Keratinocyte (primary cell): ENCODE measurements around the gene IFI30. TPM values are rescaled to one million over a fixed set of nuclear protein-coding genes. Genes with fewer than 3 reads are reported as not detected.

Source experiments
- DNase-seq: peaks from one replicate; pipeline ENCODE4 v3.0.0-alpha.2; 2011; ENCODE audit warnings: low read depth, missing footprints, low spot score
- FAIRE-seq: peaks from 2 replicates; lab custom pipeline; 2011; peaks lifted over from hg19 to GRCh38; lab: Jason Lieb, UNC
- H2AFZ ChIP-seq: 2 replicates; pipeline ENCODE4 v1.6.0; 2012; ENCODE audit warnings: low read length, control low read depth, inconsistent platforms; ENCODE audit not compliant: control insufficient read depth
- H3K27ac ChIP-seq: 2 replicates; pipeline ENCODE4 v1.5.1; 2011; ENCODE audit warnings: low read length; ENCODE audit not compliant: control insufficient read depth, insufficient read depth
- H3K27me3 ChIP-seq: 3 replicates; pipeline ENCODE4 v1.6.0; 2011; ENCODE audit warnings: low read length; ENCODE audit not compliant: control insufficient read depth, insufficient read depth; ENCODE audit errors: extremely low read depth
- H3K36me3 ChIP-seq, 2 experiments: 2 replicates in 1 of 2; 3 replicates in 1 of 2; pipeline ENCODE4 v1.5.1; 2011; ENCODE audit warnings: low read length in 2 of 2, mild to moderate bottlenecking in 1 of 2; ENCODE audit not compliant: control insufficient read depth in 2 of 2, insufficient read depth in 2 of 2; ENCODE audit errors: extremely low read depth in 1 of 2
- H3K4me1 ChIP-seq: 3 replicates; pipeline ENCODE4 v1.5.1; 2011; ENCODE audit warnings: low read length; ENCODE audit not compliant: control insufficient read depth, insufficient read depth; ENCODE audit errors: extremely low read depth
- H3K4me2 ChIP-seq: 3 replicates; pipeline ENCODE4 v1.6.0; 2011; ENCODE audit warnings: low read depth, low read length; ENCODE audit not compliant: control insufficient read depth, insufficient read depth; ENCODE audit errors: extremely low read depth
- H3K4me3 ChIP-seq, 3 experiments: fragments of 200-600 bp in 1 of 3; sonication (generic) in 1 of 3; 2 replicates in 2 of 3; 3 replicates in 1 of 3; pipeline ENCODE4 v1.5.1; 2011 to 2016; ENCODE audit warnings: low read length in 3 of 3, mild to moderate bottlenecking in 3 of 3, control low read depth in 2 of 3, inconsistent platforms in 1 of 3, low read depth in 1 of 3, mixed read lengths in 1 of 3, mixed run types in 1 of 3, moderate library complexity in 1 of 3; ENCODE audit not compliant: control insufficient read depth in 2 of 3, insufficient read depth in 2 of 3; ENCODE audit errors: extremely low read depth in 1 of 3
- H3K79me2 ChIP-seq: 2 replicates; pipeline ENCODE4 v1.6.0; 2012; ENCODE audit warnings: low read length; ENCODE audit not compliant: control insufficient read depth, insufficient read depth
- H3K9ac ChIP-seq: 3 replicates; pipeline ENCODE4 v1.6.0; 2011; ENCODE audit warnings: low read length; ENCODE audit not compliant: control insufficient read depth, insufficient read depth; ENCODE audit errors: extremely low read depth
- H3K9me1 ChIP-seq: 3 replicates; pipeline ENCODE4 v1.6.0; 2011; ENCODE audit warnings: low read length; ENCODE audit not compliant: control insufficient read depth, insufficient read depth; ENCODE audit errors: extremely low read depth
- H3K9me3 ChIP-seq: 2 replicates; pipeline ENCODE4 v1.5.1; 2012; ENCODE audit warnings: low read depth, low read length; ENCODE audit not compliant: control insufficient read depth
- H4K20me1 ChIP-seq: 3 replicates; pipeline ENCODE4 v1.6.0; 2011; ENCODE audit warnings: low read length; ENCODE audit not compliant: control insufficient read depth, insufficient read depth; ENCODE audit errors: extremely low read depth
- CTCF ChIP-seq, 3 experiments: IDR thresholded peaks in 1 of 3; conservative IDR thresholded peaks in 1 of 3; optimal IDR thresholded peaks in 1 of 3; 2 replicates in 2 of 3; 3 replicates in 1 of 3; pipeline versions ENCODE3 to v1.5.1; 2011; ENCODE audit warnings: low read length in 3 of 3, mild to moderate bottlenecking in 3 of 3, moderate library complexity in 2 of 3, control low read depth in 1 of 3, inconsistent platforms in 1 of 3; ENCODE audit not compliant: insufficient read depth in 2 of 3; ENCODE audit errors: extremely low read depth in 1 of 3
- EZH2 ChIP-seq: IDR thresholded peaks from one replicate; pipeline ENCODE4 v1.6.1; 2012; ENCODE audit warnings: inconsistent platforms, mild to moderate bottlenecking, low read length, moderate library complexity
- dilution Hi-C: fragments of 300-500 bp; cut with MboI; formaldehyde crosslinking; loops from one replicate; pipeline ENCODE4 v1.7.0; 2020; ENCODE audit warnings: low sequenced_read_pairs; ENCODE audit not compliant: extremely low pct_ligation_motif_present
- polyA plus RNA-seq, 5 experiments: library from polyadenylated mRNA; depleted of rRNA in 3 of 5; stranded (reverse) in 3 of 5; stranded (forward) in 1 of 5; unstranded in 1 of 5; fragments of >200 nt; gene quantifications; 1 replicate in 1 of 5; 2 replicates in 3 of 5; 3 replicates in 1 of 5; pipeline versions ENCODE4 v1.2.1 to v1.2.3, GENCODE V29; 2011 to 2012; ENCODE audit warnings: missing spikeins in 2 of 5, low read depth in 1 of 5, low replicate concordance in 1 of 5

The IFI30 gene
- polyA plus RNA-seq, 1 donor (not counting 4 experiments of a cell fraction or from before 2014, with no cell fraction given), result 31.3 TPM

GRCh38 chr19:18174983-18175382 is 1.4 kb downstream of the IFI30 start:
- dilution Hi-C loops, result no loop called here
- Histone ChIP-seq H3K9me3 (no peaks in the 10 kb centered on the region), H3K9me1 (no peaks in the 10 kb centered on the region), H3K79me2 (no peaks in the 10 kb centered on the region), H3K4me1 (peaks cover 9% of the 10 kb centered on the region), H3K9ac (no peak overlapping the region), H3K4me3 (no peak overlapping the region), H3K27ac (no peak overlapping the region), H4K20me1 (peaks cover 4% of the 10 kb centered on the region), H3K27me3 (no peaks in the 10 kb centered on the region), H2AFZ (no peak overlapping the region), H3K36me3 (peaks cover 5 to 6% of the 10 kb centered on the region in 2 experiments), H3K4me2 (no peak overlapping the region)
- FAIRE-seq, result no peak
- TF ChIP-seq EZH2 (no peak), CTCF (optimal IDR thresholded peaks at IDR 0.05 in 1 of 3, IDR thresholded peaks at IDR 0.05 in 1 of 3, conservative IDR thresholded peaks at IDR 0.05 in 1 of 3; ENCODE audit: extremely low read depth in 1 of 3, insufficient read depth in 2 of 3, low read length in 3 of 3) (no peak)
- no peak for DNase-seq

GRCh38 chr19:18176367-18177310 is 3.0 kb downstream of the IFI30 start:
- DNase-seq (no peak), FAIRE-seq (no peak)
- Histone ChIP-seq H4K20me1 (peaks cover 4% of the 10 kb centered on the region), H3K4me2 (no peak overlapping the region), H3K27me3 (no peaks in the 10 kb centered on the region), H3K9me3 (no peaks in the 10 kb centered on the region), H3K9me1 (no peaks in the 10 kb centered on the region), H3K4me3 (no peak overlapping the region), H3K9ac (no peak overlapping the region), H3K27ac (no peak overlapping the region), H3K79me2 (no peaks in the 10 kb centered on the region), H3K36me3 (no peaks in the 10 kb centered on the region), H2AFZ (no peak overlapping the region), H3K4me1 (peaks cover 9% of the 10 kb centered on the region)
- dilution Hi-C loops, result no loop called here
- TF ChIP-seq EZH2 (no peak), CTCF (optimal IDR thresholded peaks at IDR 0.05 in 1 of 3, IDR thresholded peaks at IDR 0.05 in 1 of 3, conservative IDR thresholded peaks at IDR 0.05 in 1 of 3; ENCODE audit: extremely low read depth in 1 of 3, insufficient read depth in 2 of 3, low read length in 3 of 3) (no peak)
